SKM-1 (cell line): ENCODE results near the gene NDUFA3.
A peak's percentile ranks its signal among the peaks of the same experiment; 100 is the strongest.

ENCODE experiments used
- DNase-seq: peaks from one replicate; lab custom pipeline; 2025; ENCODE audit not compliant: unreplicated experiment; lab: John Stamatoyannopoulos, UW

The NDUFA3 gene

GRCh38 chr19:54107876-54108490, 5.3 kb downstream of the NDUFA3 start:
- no peak for DNase-seq

GRCh38 chr19:54108496-54108895, 5.8 kb downstream of the NDUFA3 start:
- DNase-seq, result no peak

DNA sequence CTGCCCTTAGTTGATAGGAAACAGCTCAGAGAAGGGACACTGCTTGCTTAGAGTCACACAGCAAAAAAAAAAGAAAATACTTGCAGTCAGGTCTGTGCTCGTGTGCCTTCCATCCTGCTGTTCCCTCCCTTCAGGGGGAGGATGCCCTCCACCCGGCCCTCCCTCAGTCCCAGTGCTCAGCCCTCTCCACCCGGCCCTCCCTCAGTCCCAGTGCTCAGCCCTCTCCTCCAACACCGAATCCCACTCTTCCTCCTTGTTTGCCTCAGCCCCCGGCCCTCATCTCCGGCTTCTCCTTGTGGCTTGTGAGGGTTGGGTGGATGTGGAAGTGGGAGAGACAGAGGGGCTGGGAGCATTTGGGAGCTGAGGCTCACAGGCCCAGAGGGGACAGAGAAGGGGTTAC, 7.0 kb downstream of the NDUFA3 start:
- DNase-seq, result no peak

DNA sequence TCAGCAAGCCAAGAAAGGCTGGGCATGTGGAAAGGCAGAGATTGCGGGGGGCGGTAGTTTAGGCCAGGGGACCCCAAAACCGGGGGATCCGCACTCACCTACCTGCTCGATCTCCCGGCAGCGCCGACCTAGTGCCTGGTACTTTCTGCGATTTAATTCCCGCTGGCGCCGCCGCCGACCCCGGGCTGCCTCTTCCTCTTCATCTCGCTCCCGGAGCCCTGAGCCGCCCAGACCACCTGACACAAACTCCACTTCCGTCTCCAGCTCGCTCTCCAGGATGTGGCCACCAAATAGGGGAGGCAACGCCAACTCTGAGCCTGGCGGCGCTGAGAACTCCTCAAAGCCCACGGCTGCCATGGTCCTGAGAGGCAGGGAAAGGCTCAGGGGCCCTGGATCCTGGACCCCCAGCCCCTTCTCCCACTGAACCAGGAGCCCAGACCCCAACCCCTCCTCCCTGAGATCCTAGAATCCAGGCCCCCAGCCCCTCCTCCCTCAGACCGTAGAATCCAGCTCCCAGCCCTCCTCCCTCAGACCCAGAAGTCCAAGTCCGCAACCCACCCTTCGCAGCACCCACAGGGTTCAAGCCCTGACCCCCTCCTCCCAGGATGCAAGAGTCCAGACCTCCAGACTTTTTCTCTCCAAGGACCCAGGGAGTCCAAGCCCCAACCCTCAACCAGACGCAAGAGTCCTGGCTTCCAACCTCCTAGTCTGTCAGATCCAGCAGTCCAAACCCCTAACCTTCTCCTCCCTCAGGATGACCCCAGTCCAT, 11.9 kb downstream of the NDUFA3 start:
- DNase-seq, result no peak

DNA sequence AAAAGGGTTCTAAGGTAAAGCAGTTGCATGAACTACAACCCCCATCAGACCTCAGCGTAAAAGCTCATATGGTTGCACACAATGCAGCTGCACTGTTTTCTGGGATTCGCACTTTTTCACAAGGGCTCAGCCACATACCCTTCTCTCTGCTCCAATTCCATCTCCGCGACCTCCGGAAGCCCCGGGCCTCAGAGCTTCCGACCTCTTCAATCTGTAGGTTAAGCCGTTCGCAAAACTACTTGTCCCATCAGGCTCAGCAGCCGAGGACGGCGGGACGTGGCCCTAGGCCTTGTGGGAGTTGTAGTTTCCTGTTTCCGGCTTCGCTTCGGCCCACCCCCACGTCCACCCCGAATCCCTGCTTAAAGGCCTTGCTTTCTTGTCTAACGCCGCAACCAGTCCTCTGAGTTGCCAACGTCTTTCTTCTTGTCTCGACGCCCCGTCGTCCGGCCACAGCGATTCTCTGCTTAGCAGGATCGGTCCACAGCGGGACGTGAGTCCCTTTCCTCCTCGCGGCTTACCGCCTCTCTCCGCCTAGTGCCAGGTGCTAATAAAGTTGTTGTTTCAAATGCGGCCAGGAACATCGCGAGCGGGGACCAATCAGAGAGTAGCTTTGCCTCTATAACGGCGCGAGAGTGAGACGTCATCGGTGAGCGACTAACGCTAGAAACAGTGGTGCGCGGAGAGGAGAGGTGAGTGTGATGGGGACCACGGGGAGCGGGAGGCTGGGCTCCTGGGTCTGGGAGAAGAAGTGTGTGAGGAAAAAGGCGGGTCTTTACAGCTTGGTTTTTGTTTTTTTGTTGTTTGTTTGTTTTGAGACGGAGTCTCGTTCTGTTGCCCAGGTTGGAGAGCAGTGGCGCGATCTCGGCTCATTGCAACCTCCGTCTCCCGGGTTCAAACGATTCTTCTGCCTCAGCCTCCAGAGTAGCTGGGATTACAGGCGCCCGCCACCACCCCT, 12.7 kb downstream of the NDUFA3 start, which contains the start of the genes PRPF31 and TFPT:
Gene PRPF31 (plus strand): TSS at position 646 of the 955 bp plus-strand sequence. CDS start 2,525 bp downstream, outside the sequence.
Gene TFPT (minus strand): TSS at position 549 of the 955 bp plus-strand sequence. CDS start 388 bp downstream, at position 161.
- DNase-seq, result peak; percentile 73

- DNase-seq, result no peak
These were observed 18.6 kb downstream of the NDUFA3 start for GRCh38 chr19:54121259-54121658.

DNA sequence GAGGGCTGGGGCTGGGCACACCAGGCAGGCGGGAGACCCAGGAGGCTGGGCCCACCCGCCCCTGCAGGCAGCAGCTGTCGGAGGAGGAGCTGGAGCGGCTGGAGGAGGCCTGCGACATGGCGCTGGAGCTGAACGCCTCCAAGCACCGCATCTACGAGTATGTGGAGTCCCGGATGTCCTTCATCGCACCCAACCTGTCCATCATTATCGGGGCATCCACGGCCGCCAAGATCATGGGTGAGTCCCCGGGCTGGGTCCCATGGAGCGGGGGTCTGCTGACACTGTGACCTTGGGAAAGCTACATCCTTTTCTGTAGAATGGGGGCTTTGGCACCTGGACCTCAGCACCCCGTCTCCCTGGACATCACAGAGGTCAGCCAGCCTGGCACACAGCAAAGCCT, 21.0 kb downstream of the NDUFA3 start:
- DNase-seq, result no peak

DNA sequence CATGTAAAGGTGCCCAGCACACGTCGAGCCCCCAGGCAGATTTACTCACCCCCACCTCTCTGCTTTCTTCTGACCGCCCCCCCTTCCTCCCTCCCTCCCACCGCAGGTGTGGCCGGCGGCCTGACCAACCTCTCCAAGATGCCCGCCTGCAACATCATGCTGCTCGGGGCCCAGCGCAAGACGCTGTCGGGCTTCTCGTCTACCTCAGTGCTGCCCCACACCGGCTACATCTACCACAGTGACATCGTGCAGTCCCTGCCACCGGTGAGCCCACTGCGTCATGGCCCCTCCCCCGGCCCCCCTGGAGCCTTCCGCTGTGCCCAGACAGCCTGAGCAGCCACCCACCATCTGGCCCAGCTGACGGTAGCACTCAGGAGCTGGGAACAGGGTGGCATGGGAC, 21.7 kb downstream of the NDUFA3 start:
- DNase-seq, result no peak

GRCh38 chr19:54125713-54126112, 23.1 kb downstream of the NDUFA3 start:
- DNase-seq, result no peak

- DNase-seq, result no peak
These were observed 25.2 kb downstream of the NDUFA3 start for GRCh38 chr19:54127688-54128440.

DNA sequence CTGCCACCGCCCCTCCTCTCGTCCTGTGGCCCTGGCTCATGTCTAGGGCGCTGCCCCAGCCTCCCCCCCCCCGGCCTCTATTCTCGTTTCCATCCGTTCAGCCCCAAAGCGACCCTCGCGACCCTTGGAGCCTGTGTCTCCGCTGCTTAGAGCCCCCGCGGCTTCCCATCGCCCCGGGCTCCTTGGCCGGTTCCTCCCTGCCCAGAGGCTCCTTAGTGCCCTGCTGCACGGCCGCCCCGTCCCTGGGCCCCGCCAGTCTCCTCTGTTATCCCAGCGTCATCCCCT, 25.7 kb downstream of the NDUFA3 start:
- no peak for DNase-seq

- no peak for DNase-seq
These were observed 26.4 kb downstream of the NDUFA3 start for GRCh38 chr19:54128796-54129616.

GRCh38 chr19:54129617-54129996, 27.0 kb downstream of the NDUFA3 start:
- DNase-seq, result no peak

GRCh38 chr19:54133312-54133956, 30.8 kb downstream of the NDUFA3 start:
- no peak for DNase-seq

DNA sequence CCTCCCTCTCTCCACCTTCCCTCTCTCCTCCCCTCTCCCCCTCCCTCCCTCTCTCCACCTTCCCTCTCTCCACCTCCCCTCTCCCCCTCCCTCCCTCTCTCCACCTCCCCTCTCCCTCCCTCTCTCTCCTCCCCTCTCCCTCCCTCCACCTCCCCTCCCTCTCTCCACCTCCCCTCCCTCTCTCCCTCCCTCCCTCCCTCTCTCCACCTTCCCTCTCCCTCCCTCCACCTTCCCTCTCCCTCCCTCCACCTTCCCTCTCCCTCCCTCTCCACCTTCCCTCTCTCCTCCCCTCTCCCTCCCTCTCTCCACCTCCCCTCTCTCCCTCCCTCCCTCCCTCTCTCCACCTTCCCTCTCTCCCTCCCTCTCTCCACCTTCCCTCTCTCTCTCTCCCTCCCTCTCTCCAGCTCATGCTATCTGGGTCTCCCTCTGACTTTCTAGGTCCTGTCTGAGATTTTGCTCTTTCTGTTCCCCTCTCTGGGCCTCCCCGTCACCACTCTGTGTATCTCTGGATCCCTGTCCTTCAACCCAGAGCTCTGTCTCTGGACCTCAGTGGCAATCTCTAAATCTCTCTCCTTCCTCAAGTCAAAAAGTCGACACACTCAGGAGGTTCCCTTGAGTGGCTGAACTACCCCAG, 31.4 kb downstream of the NDUFA3 start:
- DNase-seq, result no peak

DNA sequence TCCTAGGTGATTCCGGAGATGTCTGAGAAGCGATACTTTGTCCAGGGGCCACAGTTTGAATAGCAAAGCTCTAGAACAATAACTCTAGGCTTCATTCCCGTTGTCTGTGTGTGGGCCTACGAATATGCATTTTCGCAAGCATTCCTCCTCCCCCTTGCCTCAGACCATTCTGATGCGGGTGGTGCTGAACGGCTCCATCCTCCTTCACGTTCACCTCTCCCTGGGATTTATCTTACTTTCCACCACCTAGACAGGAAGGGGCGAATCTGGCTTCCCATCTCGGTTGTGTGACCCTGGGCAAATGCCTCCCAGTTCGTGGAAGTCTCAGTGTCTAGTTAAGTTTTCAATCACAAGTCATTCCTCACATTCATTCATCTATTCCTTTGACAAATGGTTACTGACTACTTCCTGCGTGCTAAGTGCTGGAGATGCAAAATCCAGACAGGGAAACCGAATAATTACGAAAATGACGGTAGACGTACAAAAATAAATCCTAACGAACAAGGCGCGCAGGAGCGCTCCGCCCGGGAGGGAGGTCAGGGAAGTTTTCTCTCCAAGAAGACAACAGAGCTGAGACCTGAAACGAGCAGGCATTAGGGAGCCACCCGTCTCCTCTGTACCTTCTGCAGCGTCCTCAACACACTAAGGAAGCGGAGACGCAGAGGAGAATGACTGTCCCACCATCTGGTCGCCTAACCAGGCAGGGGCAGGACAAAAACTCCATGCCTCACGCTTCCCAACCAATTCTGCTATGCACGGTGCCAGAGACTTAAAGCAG, 33.6 kb downstream of the NDUFA3 start:
- no peak for DNase-seq

DNA sequence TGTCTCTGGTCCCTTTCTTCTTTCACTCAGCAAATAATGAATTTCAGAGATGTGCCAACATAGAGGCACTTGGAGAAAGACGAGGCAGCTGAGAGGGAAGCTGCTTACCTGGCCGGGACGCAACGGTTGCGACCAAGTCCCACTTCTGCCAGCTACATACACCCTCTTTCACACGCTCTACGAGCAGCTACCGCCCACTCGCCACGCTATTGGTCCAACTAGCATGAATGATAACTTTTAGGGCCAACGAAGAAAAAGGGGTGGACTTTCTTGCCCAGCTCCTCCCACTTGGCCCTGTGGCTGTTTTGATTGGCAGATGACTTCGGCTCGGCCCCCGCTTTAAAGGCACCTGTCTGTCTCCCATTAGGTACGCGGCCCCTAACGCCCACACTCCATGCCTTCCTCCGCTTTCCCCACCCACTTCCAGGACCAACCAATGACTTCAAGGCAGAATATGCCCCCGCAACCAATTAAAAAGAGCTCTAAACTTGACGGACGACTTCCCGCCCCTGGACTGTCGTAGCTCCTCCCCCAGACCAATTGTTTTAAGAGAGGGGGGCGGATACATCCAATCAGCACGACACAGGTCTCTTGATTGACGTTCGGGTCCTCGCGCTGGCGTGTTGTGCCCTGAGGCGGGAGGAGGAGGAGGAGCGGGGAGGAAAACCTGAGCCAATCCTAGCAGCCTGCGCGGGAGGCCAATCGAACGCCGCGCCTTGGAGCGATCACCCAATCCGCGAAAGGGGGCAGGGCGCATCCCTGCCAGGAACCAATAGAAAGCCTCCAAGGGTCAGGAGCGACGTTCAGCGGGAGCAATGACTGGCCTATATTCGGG, 34.4 kb downstream of the NDUFA3 start:
- DNase-seq, result peak; percentile 95
